HG02943 (cell line): Measurements from ENCODE around the gene CAP2.
"Not testable (repeated sequence)": the region's sequence is repeated elsewhere in the genome, so short reads cannot be mapped to it uniquely, and the experiment has no call there.

ENCODE experiments used
- ATAC-seq: cut with Tn5 transposase; IDR thresholded peaks from one replicate; pipeline ENCODE4 v1.9.1; 2021; ENCODE audit warnings: mild to moderate bottlenecking, low read depth, moderate library complexity; ENCODE audit not compliant: unreplicated experiment

Gene CAP2

GRCh38 chr6:17431581-17431980 is 38.2 kb downstream of the CAP2 start:
- ATAC-seq: no peak

GRCh38 chr6:17432356-17432755 is 39.0 kb downstream of the CAP2 start:
- ATAC-seq: no peak

GRCh38 chr6:17439243-17439993 is 46.0 kb downstream of the CAP2 start:
- ATAC-seq: no peak

- not testable (repeated sequence) for ATAC-seq
These were observed 47.4 kb downstream of the CAP2 start for GRCh38 chr6:17440811-17441210.

DNA sequence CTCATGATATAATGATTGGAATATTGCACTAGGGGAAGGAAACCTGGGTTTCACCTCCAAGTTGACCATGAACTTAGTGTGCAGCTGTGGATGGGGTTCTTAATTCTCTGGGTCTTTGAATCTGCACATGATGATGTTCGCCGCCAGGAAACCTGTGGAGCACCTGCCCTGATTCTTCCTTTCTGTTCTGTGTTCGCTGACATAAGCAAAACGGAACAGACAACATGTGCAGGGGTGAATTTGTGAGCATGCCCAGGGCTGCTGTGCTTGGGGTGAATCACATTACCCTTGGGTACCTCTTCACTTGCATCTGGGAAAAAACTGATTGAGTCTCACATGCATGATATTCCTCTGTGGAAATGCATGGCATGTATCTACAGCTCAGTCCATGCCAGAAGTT is 48.8 kb downstream of the CAP2 start:
- no peak for ATAC-seq

DNA sequence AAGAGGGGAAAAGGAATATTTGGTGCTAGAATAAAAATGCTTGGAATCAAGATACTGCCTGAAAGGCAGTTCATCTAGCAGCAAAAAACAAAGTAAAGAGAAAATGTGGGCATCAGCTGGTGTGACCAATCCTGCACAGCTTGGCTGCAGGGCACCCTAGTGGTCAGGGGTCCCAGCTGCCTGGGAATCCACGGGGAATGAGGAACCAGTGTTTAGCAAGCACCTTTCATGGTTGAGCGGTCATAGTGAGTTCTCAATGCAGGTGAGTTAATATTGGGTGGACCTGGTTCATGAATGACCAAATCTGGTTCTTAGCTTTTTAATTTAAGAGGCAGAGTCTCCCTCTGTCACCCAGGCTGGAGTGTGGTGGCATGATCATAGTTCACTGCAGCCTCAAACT is 53.3 kb downstream of the CAP2 start:
- ATAC-seq: no peak

DNA sequence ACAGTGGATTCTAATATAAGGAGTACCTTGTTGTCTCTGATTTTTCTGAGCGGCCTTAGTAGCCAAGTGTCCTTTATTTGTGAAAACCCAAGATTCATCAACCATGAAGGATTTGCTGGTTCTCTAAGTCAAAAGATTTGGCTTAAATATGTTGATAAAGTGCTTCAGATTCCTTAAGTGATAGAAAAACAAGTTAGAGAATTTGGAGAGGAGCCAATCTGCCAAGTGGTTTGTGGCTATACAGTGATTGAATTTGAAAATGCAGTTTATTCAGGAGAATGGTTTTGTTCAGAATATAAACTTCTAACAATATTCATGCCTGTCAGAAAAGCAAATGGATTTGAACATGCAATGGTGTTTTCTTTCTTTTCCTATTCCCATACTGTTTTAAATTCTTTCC is 54.8 kb downstream of the CAP2 start:
- ATAC-seq: no peak

- no peak for ATAC-seq
These were observed 57.0 kb downstream of the CAP2 start for GRCh38 chr6:17450397-17450796.

- ATAC-seq: no peak
These were observed 57.4 kb downstream of the CAP2 start for GRCh38 chr6:17450832-17451231.

- ATAC-seq: no peak
These were observed 58.7 kb downstream of the CAP2 start for GRCh38 chr6:17452096-17452495.

DNA sequence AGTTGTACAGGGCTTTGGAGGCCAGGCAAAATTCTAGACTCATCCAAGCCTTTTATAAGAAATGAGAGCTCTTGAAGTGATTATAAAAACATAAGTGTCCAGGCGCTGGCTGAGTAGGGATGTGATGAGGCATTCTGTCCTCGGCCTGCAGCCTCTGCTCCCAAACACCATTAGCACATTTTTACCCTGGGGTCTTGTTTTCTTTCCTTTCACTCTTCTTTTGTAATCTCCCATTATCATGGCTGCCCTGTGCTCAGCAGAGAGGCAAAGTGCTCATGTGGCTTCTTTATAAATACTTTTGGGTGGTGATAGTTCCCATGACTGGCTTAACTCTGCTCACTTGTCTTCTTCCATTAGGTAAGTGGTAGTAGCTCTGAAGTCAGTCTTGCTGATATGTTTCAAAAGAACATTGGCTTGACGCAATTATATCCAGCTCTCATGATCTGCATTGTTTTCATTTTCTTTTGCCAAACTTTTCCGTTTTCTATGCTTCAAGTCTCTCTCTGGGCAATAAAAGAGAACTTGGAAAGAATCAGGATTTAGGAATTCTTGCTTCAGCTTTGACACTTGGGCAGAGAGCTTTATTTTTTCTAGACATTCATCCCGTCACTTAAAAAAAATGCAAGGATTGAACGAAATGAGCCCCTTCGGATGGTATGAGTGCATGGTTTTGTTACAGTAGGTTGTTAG is 61.1 kb downstream of the CAP2 start:
- ATAC-seq: no peak

DNA sequence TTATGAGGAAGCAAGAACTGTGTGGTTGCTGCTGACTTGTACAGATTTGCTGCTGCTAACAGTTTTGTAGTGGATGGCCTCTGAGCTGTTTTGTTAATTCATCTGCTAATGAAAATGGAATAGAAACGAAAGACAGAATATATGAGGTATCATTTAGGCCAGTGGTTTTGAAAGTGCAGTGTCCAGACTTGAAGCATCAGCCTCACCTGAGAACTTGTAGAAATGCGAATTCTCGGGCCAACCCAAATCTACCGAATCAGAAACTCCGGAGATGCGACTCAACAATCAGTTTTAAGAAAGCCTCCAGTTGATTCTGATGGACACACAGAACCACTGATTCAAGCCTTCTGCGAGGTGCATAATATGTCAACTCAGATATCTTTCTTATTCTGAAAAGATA is 62.5 kb downstream of the CAP2 start:
- ATAC-seq: no peak

- ATAC-seq: no peak
These were observed 63.3 kb downstream of the CAP2 start for GRCh38 chr6:17456711-17457110.

DNA sequence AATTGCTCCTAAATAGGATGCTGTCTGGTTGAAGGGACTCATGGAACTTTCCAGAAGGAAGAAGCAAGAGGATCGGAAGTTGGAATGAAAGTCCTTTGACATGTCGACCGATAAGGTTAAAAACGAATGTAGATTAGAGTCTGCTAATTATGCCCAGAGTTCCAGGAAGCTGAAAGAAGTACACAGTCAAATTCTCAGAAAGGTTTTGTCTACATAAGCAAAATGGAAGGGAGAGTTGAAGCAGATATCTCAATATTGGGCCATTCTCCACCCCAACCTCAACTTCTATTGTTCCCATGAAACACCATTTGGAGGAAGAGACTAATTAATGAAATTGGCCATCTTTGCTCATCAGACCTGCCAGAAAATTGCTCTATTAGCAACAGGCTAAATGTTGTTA is 64.0 kb downstream of the CAP2 start:
- no peak for ATAC-seq

DNA sequence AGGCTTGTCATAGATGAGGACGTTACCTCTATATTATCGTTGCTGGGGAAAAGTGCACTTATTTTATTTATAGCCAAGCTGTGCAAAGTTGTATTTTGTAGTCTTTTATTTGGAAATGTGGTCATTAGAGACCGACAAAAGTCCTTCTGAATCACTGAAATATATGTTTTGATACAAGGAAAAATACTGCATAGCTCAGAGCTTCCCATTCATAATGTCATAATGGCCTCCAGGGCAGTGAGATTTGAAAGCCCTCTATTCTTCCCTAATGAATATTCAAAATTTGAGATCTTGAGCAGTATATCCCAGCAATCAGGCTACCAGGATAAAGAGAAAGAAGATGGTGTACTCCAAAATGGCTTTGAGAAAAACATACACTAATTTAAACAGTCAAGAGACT is 64.6 kb downstream of the CAP2 start:
- no peak for ATAC-seq

DNA sequence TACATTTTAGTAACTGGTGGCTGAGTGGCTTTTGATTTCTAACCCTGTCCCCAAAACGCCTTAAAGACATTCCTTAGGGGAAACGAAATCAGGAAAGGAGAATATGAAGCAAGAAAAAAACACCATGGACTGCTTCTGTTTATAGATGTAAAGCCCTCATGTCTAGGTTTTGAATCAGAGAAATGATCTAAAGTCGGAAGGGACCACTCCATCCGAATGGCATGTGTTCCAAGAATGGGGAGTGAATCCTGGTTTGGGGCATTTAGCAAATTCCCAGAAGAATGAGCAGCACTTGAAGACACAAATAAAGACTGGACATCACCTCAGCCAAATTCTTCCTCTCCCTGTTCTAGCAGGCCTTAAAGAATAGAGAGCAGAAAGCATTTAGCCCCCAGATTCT is 65.6 kb downstream of the CAP2 start:
- ATAC-seq: no peak

- no peak for ATAC-seq
These were observed 67.5 kb downstream of the CAP2 start for GRCh38 chr6:17460862-17461261.

DNA sequence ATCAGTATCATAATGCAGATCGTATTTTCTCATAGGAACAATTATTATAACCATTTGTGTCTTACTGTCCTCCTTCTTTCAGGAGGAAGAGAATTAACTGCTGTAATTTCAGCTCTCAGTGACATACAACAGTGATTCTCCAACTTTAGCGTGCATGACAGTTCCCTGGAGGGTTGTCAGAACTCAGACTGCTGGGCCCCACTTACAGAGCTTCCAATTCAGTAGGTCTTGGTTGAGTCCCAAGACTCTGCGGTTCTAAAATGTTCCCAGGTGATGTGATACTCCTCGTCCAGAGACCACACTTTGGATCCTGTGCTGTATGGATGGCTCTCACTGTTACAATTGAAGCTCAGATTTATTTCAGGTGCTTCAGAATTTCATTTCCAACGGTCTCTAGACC is 72.8 kb downstream of the CAP2 start:
- ATAC-seq: no peak

DNA sequence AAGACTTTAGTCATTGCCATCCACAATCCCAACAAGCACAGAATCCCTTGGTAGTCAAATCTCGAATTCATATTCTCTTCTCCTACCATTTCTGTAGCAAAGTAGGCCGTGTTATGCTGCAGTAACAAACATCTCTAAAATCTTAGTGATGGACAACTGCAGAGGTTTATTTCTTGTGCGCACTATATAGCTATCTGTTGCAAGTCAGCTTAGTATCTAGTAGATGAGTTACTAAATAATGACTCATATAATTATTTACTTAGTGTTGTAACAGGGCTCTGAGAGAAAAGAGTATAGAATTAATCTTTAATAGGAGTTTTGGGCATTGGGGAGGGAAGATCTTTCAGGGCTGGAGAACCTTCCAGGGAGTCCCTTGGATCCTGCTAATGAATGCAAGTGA is 73.3 kb downstream of the CAP2 start:
- no peak for ATAC-seq

DNA sequence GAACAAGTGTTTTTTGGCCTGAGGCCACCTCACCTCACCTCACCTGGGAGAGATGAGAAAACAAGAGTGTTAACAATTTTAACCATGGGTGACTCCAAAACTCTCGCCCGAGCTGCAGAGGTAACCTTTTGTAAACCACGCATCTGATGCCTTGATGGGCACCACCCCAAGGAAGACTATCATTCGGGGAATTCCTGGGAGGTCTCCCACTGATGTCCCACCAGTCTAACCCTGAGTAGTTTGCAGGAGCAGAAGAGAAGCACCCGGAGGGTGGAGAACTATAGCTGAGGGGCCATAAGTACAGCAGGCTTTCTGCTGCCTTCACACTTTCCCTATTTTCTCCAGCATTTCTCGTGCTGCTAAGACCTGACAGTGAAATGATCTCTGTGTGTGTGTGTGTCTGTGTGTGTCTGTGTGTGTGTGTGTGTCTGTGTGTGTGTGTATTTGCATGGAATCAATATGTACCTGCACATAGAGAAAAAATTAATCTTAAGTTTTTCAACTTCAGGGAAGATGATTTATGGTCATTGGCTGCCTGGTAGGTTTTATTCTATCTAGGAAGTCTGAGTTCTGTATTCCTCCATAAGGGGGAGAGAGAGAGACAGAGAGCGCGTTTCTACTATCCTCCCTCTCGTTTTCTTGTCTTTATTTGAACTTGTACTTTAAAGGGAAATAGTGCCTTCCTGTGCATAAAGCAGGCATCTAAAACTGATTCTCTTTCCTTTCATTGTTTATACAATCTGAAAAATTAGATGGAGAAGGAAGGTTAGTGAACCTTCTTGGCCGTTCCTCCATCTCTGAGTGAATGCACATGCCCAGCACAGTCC is 75.8 kb downstream of the CAP2 start:
- ATAC-seq: no peak

DNA sequence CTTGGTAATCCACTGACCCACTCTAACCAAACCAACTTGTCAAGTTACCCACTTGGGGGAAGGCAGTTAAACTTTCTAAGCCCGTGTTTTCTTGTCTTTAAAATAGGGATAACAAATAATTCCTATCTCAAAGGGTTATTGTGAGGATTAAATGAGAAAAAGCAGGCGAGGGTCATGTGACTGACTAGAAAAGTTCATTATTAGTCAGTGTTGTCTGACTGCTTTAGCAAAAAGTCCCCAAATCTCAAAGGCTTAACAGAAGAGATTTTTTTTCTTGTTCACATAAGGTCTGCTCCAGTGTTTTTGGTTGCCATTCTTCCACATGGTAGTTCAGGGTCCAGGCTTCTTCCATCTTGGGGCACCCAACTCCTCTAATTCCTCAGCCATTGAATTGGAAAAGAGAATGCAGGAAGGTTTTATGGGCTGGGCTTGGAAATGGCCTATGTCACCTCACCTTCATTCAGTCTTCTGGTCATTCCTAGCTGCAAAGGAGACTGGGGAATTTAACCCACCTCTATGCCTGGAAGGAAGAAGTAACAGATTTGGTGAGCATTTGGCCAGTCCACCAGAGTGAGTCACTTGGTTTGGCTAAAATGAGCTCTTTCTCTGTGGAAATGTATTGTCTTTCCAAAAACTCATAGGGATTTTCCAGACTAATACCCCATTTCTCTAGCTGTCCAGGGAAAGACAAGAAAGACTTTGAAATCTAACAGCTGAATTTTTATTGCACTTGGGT is 77.0 kb downstream of the CAP2 start:
- ATAC-seq: no peak
